Thyroid gland (tissue), 4 donors: ENCODE data around the gene EXOC6. TPM values are rescaled to one million over a fixed set of nuclear protein-coding genes. Genes with fewer than 3 reads are reported as not detected.

Source experiments
- DNase-seq, 2 donors: peaks; one replicate each; pipeline ENCODE4 v3.0.0-alpha.2; 2019
- H3K27ac ChIP-seq, 3 donors: fragments of 200-600 bp; sonication (generic); 1 replicate in 2 of 3; 2 replicates in 1 of 3; pipeline ENCODE4 v1.5.1; 2016 to 2019; ENCODE audit warnings: mild to moderate bottlenecking in 1 of 3, moderate library complexity in 1 of 3
- H3K27me3 ChIP-seq: fragments of 200-600 bp; sonication (generic); one replicate; pipeline ENCODE4 v1.5.1; 2019
- H3K36me3 ChIP-seq, 2 donors: fragments of 200-600 bp; sonication (generic); one replicate each; pipeline ENCODE4 v1.5.1; 2016 to 2019
- H3K4me1 ChIP-seq, 2 donors: fragments of 200-600 bp; sonication (generic); one replicate each; pipeline ENCODE4 v1.5.1; 2017 to 2019
- H3K4me3 ChIP-seq, 3 donors: fragments of 200-600 bp; sonication (generic); replicated peaks in 1 of 3; 1 replicate in 2 of 3; 2 replicates in 1 of 3; pipeline ENCODE4 v1.5.1; 2016; ENCODE audit warnings: mild to moderate bottlenecking in 1 of 3
- H3K9me3 ChIP-seq: fragments of 200-600 bp; sonication (generic); one replicate; pipeline ENCODE4 v1.5.1; 2017
- POLR2A ChIP-seq, 2 donors: fragments of 450-650 bp; IDR thresholded peaks; one replicate each; pipeline ENCODE4 v1.6.1; 2017; ENCODE audit warnings: antibody characterized with exemption in 2 of 2, mild to moderate bottlenecking in 2 of 2, moderate library complexity in 1 of 2
- WGBS, 2 donors: methylation state at CpG; one replicate each; pipeline ENCODE4 v1.1.5; 2017; 5-methylcytosine and 5-hydroxymethylcytosine counted together
- intact Hi-C: fragments of 100-400 bp; cut with DNase I; formaldehyde crosslinking; loops from one replicate; pipeline ENCODE4 v1.15.1; 2023
- total RNA-seq, 4 donors: library from RNA; depleted of rRNA; stranded (reverse); fragments of >200 nt; gene quantifications; one replicate each; pipeline ENCODE4 v1.2.3, GENCODE V29; 2016
- TF ChIP-seq, protein P1 (sequence below), 6 experiments: fragments of 200-600 bp in 3 of 6; fragments of 450-650 bp in 3 of 6; sonication (generic) in 3 of 6; IDR thresholded peaks; one replicate each; pipeline ENCODE4 v1.5.1; 2016 to 2019; ENCODE audit warnings: antibody characterized with exemption in 6 of 6, mild to moderate bottlenecking in 2 of 6, inconsistent platforms in 1 of 6, moderate library complexity in 1 of 6

The EXOC6 gene
- total RNA-seq, 4 donors from 2014 or later = 51.6 to 74.0 (median 61.1) TPM

DNA sequence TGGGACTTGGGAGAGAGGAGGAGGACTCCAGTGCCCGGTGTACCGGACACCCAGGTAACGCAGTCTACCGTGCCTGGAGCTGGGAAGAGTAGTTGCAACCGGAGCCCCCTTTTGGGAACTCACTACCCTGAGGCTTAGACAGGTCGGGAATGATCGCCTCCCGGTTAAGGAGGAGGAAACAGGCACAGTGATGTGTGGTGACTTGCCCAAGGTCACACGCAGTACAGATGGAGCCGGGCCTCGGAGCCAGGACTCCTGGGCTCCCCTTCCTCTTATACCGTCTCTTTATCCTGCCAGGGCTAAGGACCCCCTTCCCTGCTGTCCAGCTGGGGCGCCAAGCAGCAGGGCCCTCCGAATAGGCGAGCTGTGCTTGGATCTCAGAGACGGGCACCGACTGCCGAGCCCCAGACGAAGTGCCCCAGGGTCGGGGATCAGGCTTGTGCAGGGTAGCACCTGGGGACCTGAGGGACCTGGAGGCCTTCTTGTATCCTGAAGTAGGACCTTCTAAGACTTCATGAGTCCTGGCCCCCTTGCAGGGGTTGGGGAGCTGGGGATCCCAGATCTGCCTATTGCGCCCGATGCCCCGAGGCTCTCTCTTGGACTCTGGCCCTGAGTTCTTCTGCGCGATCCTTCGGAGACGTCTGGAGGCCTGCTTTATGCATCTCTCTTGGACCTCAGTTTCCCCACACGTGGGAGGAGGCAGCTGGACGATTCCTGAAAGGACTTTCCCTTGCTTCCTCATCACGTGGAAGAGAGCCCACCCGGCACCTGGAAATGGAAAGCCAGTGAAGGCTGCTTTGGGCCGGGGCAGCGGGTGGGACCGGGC lies 224.6 kb downstream of the EXOC6 start:
- peaks cover 26 to 33% of the 10 kb centered on the region in 2 donors for H3K4me1 ChIP-seq
- intact Hi-C loops = loop anchor here (10.0 kb wide), 1 partner anchor 282 kb away; no protein-coding TSS in a partner anchor
- no peak for DNase-seq
- no peaks in the 10 kb centered on the region for H3K9me3 ChIP-seq
- H3K4me3 ChIP-seq = peak overlapping the region in 1 of 3 donors; percentile 28
- H3K27me3 ChIP-seq = peaks cover 23% of the 10 kb centered on the region
- 5 to 9% methylated on average over 13 to 24 of the region's 34 CpGs for WGBS, 2 donors
- no peaks in the 10 kb centered on the region for H3K36me3 ChIP-seq
- H3K27ac ChIP-seq = no peak overlapping the region
- TF ChIP-seq, protein P1, sequence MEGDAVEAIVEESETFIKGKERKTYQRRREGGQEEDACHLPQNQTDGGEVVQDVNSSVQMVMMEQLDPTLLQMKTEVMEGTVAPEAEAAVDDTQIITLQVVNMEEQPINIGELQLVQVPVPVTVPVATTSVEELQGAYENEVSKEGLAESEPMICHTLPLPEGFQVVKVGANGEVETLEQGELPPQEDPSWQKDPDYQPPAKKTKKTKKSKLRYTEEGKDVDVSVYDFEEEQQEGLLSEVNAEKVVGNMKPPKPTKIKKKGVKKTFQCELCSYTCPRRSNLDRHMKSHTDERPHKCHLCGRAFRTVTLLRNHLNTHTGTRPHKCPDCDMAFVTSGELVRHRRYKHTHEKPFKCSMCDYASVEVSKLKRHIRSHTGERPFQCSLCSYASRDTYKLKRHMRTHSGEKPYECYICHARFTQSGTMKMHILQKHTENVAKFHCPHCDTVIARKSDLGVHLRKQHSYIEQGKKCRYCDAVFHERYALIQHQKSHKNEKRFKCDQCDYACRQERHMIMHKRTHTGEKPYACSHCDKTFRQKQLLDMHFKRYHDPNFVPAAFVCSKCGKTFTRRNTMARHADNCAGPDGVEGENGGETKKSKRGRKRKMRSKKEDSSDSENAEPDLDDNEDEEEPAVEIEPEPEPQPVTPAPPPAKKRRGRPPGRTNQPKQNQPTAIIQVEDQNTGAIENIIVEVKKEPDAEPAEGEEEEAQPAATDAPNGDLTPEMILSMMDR (IDR thresholded peaks at IDR 0.05) = no peak

DNA sequence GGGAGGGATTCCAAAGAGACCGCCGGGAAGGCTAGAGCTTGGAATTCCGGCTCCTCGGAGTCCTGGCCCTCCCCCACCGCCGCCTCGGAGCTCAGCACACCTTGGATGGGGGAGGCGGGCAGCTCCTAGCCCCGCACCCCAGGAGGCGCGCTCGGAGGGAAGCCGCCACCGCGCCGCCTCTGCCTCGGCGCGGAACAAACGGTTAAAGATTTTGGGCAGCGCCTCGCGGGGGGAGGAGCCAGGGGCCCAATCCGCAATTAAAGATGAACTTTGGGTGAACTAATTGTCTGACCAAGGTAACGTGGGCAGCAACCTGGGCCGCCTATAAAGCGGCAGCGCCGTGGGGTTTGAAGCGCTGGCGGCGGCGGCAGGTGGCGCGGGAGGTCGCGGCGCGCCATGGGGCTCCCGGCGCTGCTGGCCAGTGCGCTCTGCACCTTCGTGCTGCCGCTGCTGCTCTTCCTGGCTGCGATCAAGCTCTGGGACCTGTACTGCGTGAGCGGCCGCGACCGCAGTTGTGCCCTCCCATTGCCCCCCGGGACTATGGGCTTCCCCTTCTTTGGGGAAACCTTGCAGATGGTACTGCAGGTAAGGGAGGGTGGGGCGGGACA lies 225.3 kb downstream of the EXOC6 start, which contains the start of gene CYP26A1:
TSS of gene CYP26A1 (plus strand) at position 355 of the 608 bp plus-strand sequence. CDS start at position 397, 42 bp downstream.
- TF ChIP-seq, protein P1 (IDR thresholded peaks at IDR 0.05) = no peak
- no peak for TF ChIP-seq POLR2A (IDR thresholded peaks at IDR 0.05)
- intact Hi-C loops = loop anchor here (10.0 kb wide), 1 partner anchor 281 kb away; no protein-coding TSS in a partner anchor
- no peaks in the 10 kb centered on the region for H3K9me3 ChIP-seq
- peak within 1 kb of the TSS in 1 of 3 donors; percentile 13 for H3K4me3 ChIP-seq
- peaks cover 26 to 33% of the 10 kb centered on the region in 2 donors for H3K4me1 ChIP-seq
- no peaks in the 10 kb centered on the region for H3K36me3 ChIP-seq
- H3K27me3 ChIP-seq = peaks cover 23% of the 10 kb centered on the region
- WGBS, 2 donors = 1 to 3% methylated on average over 15 to 30 of the region's 52 CpGs
- no peak within 1 kb of the TSS for H3K27ac ChIP-seq
- DNase-seq = no peak

DNA sequence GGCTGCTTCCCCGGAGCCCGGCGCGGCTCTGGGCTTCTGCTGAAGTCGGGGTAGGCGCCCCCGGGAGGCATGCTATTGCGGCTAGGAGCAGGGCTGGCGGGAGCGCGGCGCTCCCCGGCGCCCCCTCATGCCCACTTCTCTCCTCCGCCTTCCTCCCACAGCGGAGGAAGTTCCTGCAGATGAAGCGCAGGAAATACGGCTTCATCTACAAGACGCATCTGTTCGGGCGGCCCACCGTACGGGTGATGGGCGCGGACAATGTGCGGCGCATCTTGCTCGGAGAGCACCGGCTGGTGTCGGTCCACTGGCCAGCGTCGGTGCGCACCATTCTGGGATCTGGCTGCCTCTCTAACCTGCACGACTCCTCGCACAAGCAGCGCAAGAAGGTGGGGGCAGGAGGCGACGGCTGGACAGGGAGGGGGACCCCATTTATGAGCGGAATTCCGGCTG lies 225.9 kb downstream of the EXOC6 start:
- Histone ChIP-seq H3K27me3 (peaks cover 23% of the 10 kb centered on the region), H3K4me1 (peaks cover 26 to 33% of the 10 kb centered on the region in 2 donors)

DNA sequence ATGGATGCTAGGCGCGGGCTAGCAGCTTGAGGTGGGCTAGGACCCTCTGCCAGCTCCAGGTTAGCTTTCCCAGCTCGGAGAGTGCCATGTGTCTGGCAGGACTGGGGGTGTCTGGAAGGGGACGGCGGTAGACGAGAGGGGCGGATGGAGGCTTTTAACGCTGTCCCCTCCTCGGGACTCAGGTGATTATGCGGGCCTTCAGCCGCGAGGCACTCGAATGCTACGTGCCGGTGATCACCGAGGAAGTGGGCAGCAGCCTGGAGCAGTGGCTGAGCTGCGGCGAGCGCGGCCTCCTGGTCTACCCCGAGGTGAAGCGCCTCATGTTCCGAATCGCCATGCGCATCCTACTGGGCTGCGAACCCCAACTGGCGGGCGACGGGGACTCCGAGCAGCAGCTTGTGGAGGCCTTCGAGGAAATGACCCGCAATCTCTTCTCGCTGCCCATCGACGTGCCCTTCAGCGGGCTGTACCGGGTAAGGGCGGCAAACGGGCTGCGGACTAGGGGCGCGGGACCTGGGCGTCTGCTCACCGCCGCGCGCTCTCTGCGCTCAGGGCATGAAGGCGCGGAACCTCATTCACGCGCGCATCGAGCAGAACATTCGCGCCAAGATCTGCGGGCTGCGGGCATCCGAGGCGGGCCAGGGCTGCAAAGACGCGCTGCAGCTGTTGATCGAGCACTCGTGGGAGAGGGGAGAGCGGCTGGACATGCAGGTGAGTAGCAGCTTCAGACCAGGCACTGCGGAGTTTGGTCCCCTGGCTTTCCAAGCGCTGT lies 226.5 kb downstream of the EXOC6 start:
- no peak for TF ChIP-seq POLR2A (IDR thresholded peaks at IDR 0.05)
- TF ChIP-seq, protein P1 (IDR thresholded peaks at IDR 0.05) = no peak
- peaks cover 26 to 33% of the 10 kb centered on the region in 2 donors for H3K4me1 ChIP-seq
- DNase-seq = no peak
- whole genome bisulfite sequencing, 2 donors = 1 to 2% methylated on average over 15 to 34 of the region's 67 CpGs
- peaks cover 23% of the 10 kb centered on the region for H3K27me3 ChIP-seq
- H3K9me3 ChIP-seq = no peaks in the 10 kb centered on the region
- H3K27ac ChIP-seq = no peak overlapping the region
- no peaks in the 10 kb centered on the region for H3K36me3 ChIP-seq
- intact Hi-C loops = loop anchor here (10.0 kb wide), 1 partner anchor 280 kb away; no protein-coding TSS in a partner anchor
- peak overlapping the region in 1 of 3 donors; percentile 13 for H3K4me3 ChIP-seq

More for the DNA sequence above, 225.9 kb downstream of the EXOC6 start:
- Histone ChIP-seq H3K27ac (no peak overlapping the region), H3K9me3 (no peaks in the 10 kb centered on the region), H3K4me3 (peak overlapping the region in 1 of 3 donors; percentile 13), H3K36me3 (no peaks in the 10 kb centered on the region)
- 0 to 1% methylated on average over 5 to 23 of the region's 40 CpGs for WGBS, 2 donors
- intact Hi-C loops = loop anchor here (10.0 kb wide), 1 partner anchor 281 kb away; no protein-coding TSS in a partner anchor
- DNase-seq = no peak
- TF ChIP-seq, protein P1 (IDR thresholded peaks at IDR 0.05) = no peak
- TF ChIP-seq POLR2A (IDR thresholded peaks at IDR 0.05) = no peak
